ENCODE measurements around the gene SLC4A2. TPM values are rescaled to one million over a fixed set of nuclear protein-coding genes. Genes with fewer than 3 reads are reported as not detected.

The SLC4A2 gene
- total RNA-seq, 1 experiment from 2014 or later: 249 TPM

DNA sequence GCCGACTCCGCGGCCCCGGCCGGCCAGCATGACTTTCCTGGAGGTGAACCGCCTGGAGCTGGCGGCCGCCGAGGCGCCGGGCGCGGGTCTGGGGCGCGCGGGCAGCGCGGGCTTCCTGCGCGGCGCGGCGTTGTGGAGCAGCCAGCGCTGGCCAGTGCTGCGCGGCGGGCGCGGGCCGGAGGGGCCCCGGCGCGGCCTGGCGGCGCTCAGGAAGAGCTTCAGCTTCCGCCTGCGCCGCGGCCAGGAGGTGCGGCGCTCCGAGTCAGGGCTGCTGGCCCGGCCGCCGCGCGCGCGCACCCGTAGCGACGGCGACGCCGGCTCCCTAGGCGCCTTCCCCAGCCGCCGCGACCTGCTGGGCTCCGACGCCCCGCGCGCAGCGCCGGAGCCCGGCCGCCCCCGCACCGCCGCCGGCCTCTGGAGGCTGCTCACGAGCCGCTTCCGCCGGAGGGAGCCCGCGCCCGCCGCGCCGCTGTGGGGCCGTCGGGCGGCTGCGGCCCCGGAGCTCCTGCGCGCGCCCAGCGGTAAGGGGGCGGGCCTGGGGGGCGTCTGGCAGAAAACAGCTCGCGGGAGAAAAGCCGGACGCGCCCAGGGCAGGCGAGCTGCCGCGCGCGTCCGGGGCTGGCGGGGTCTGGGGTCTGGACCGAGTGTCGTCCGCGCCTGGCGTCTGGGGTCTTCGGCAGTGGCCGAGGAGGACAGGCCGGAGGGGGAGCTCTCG lies 55.9 kb downstream of the SLC4A2 start:
- intact Hi-C loops (cut with micrococcal nuclease; ENCODE audit: unreplicated experiment): no loop called here
- no TSS peak for BruUV-seq (replicated peaks)
- H3K4me1 ChIP-seq: peaks cover 46% of the 10 kb centered on the region
- no peaks in the 10 kb centered on the region; the same call in 1 of the 2 replicates for H3K36me3 ChIP-seq (ENCODE audit: control insufficient read depth, insufficient read depth, low read length)
- CTCF ChIA-PET: interaction anchor here (0.6 kb wide), 1 partner anchor 52 kb away, joined by 3 read pairs; no protein-coding TSS in a partner anchor
- Mint-ChIP-seq H3K27ac (ENCODE audit: unreplicated experiment) (peak overlapping the region; percentile 59), H3K4me3 (ENCODE audit: unreplicated experiment) (no peak overlapping the region), H3K36me3 (ENCODE audit: insufficient read depth, unreplicated experiment) (peaks cover 11% of the 10 kb centered on the region), H3K27me3 (ENCODE audit: insufficient read depth, unreplicated experiment) (no peaks in the 10 kb centered on the region), H3K9me3 (ENCODE audit: unreplicated experiment) (no peaks in the 10 kb centered on the region), H3K4me1 (ENCODE audit: low read depth, unreplicated experiment) (peaks cover 28% of the 10 kb centered on the region)
- no peaks in the 10 kb centered on the region for H3K27me3 ChIP-seq (replicated peaks; ENCODE audit: control insufficient read depth, insufficient read depth, low read length)
- DNase-seq: no peak
- POLR2A ChIA-PET: no interaction called here
- no peak overlapping the region for H3K4me3 ChIP-seq (ENCODE audit: low read depth, low read length)
- TF ChIP-seq, protein P1, sequence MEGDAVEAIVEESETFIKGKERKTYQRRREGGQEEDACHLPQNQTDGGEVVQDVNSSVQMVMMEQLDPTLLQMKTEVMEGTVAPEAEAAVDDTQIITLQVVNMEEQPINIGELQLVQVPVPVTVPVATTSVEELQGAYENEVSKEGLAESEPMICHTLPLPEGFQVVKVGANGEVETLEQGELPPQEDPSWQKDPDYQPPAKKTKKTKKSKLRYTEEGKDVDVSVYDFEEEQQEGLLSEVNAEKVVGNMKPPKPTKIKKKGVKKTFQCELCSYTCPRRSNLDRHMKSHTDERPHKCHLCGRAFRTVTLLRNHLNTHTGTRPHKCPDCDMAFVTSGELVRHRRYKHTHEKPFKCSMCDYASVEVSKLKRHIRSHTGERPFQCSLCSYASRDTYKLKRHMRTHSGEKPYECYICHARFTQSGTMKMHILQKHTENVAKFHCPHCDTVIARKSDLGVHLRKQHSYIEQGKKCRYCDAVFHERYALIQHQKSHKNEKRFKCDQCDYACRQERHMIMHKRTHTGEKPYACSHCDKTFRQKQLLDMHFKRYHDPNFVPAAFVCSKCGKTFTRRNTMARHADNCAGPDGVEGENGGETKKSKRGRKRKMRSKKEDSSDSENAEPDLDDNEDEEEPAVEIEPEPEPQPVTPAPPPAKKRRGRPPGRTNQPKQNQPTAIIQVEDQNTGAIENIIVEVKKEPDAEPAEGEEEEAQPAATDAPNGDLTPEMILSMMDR (IDR thresholded peaks at IDR 0.05; ENCODE audit: insufficient read depth in 1 of 2, low read depth in 1 of 2, low read length in 1 of 2, severe bottlenecking in 1 of 2, unreplicated experiment in 1 of 2): no peak
- H3K9me3 ChIP-seq: no peaks in the 10 kb centered on the region

DNA sequence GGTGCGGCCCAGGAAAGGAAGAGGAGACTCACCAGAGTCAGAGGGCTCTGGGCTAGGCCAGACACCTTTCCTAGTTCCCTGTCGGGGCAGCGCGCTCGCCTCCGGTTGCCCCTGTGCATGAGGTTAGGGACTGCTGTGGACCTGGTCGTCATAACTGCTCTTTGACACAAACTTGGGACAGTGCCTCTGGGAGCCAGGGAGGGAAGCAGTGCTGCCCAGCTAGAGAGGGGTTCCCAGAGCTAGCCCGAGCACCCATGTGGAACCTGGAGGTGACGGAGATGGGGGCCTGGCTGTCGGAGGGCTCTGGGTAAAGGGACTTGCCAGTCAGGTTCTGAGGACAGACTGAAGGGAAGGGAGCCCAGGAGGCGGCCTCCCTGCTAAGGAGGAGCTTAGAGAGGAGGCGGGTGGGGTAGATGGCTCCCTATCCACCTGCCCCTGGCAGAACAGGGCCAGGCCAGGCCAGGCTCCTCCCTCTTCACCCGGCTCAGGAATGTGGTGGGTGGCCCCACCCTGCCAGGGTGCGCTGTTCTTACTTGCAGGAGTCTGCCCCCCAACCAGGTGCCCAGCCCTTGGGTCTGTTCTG lies 56.5 kb downstream of the SLC4A2 start:
- Histone ChIP-seq H3K36me3 (ENCODE audit: control insufficient read depth, insufficient read depth, low read length) (no peaks in the 10 kb centered on the region; the same call in 1 of the 2 replicates), H3K4me3 (ENCODE audit: low read depth, low read length) (no peak overlapping the region), H3K4me1 (peaks cover 44% of the 10 kb centered on the region), H3K27me3 (replicated peaks; ENCODE audit: control insufficient read depth, insufficient read depth, low read length) (no peaks in the 10 kb centered on the region), H3K9me3 (no peaks in the 10 kb centered on the region)
- H3K4me3 Mint-ChIP-seq (ENCODE audit: unreplicated experiment): no peak overlapping the region
- H3K27ac Mint-ChIP-seq (ENCODE audit: unreplicated experiment): peak overlapping the region; percentile 59
- H3K9me3 Mint-ChIP-seq (ENCODE audit: unreplicated experiment): no peaks in the 10 kb centered on the region
- no peak for DNase-seq
- TF ChIP-seq, protein P1 (IDR thresholded peaks at IDR 0.05; ENCODE audit: insufficient read depth in 1 of 2, low read depth in 1 of 2, low read length in 1 of 2, severe bottlenecking in 1 of 2, unreplicated experiment in 1 of 2): no peak
- POLR2A ChIA-PET: no interaction called here
- H3K36me3 Mint-ChIP-seq (ENCODE audit: insufficient read depth, unreplicated experiment): peaks cover 12% of the 10 kb centered on the region
- peaks cover 21% of the 10 kb centered on the region for H3K4me1 Mint-ChIP-seq (ENCODE audit: low read depth, unreplicated experiment)
- intact Hi-C loops (cut with micrococcal nuclease; ENCODE audit: unreplicated experiment): no loop called here
- H3K27me3 Mint-ChIP-seq (ENCODE audit: insufficient read depth, unreplicated experiment): no peaks in the 10 kb centered on the region
- CTCF ChIA-PET: interaction anchor here (0.6 kb wide), 1 partner anchor 53 kb away, joined by 3 read pairs; no protein-coding TSS in a partner anchor
- BruUV-seq (replicated peaks): no TSS peak

DNA sequence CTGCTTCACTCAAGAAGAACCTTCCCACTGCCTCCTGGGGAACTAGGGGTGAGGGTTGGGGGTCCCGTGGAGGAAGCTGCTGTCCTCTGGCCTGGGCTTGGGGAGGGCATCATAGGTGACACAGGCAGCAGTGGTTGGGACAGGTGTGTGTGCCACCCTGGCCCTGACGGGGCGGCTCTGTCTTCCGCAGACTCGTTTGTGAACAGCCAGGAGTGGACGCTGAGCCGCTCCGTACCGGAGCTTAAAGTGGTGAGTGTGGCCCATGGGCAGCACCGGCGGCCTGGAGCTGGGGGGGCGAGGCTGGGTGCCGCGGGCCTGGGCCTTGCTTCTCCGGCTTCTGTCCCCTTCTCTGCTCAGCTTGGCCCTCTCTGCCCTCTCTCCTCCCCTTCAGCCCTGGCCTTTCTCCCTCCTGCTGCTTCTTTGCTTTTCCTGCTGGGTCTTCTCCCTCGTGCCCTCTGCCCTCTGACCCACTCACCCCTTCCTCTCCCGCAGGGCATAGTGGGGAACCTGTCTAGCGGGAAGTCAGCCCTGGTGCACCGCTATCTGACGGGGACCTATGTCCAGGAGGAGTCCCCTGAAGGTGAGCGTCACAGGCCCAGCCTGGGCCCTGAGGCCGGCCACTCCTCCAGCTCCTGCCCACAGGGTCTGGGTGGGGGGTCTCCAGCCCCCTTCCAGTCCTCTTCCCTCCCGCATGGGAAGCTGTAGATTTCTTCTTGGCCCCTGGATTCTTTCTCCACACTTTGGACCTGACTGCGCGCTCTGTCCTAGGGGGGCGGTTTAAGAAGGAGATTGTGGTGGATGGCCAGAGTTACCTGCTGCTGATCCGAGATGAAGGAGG lies 57.4 kb downstream of the SLC4A2 start:
- peaks cover 21% of the 10 kb centered on the region for H3K36me3 Mint-ChIP-seq (ENCODE audit: insufficient read depth, unreplicated experiment)
- ChIA-PET POLR2A (no interaction called here), CTCF (interaction anchor here (1.5 kb wide), 1 partner anchor 54 kb away, joined by 9 read pairs; no protein-coding TSS in a partner anchor)
- Histone ChIP-seq H3K27me3 (replicated peaks; ENCODE audit: control insufficient read depth, insufficient read depth, low read length) (no peaks in the 10 kb centered on the region), H3K4me1 (peaks cover 35% of the 10 kb centered on the region), H3K4me3 (ENCODE audit: low read depth, low read length) (no peak overlapping the region), H3K9me3 (no peaks in the 10 kb centered on the region), H3K36me3 (ENCODE audit: control insufficient read depth, insufficient read depth, low read length) (no peaks in the 10 kb centered on the region; the same call in 1 of the 2 replicates)
- no peaks in the 10 kb centered on the region for H3K9me3 Mint-ChIP-seq (ENCODE audit: unreplicated experiment)
- H3K27me3 Mint-ChIP-seq (ENCODE audit: insufficient read depth, unreplicated experiment): no peaks in the 10 kb centered on the region
- no peak for DNase-seq
- H3K4me3 Mint-ChIP-seq (ENCODE audit: unreplicated experiment): no peak overlapping the region
- peaks cover 19% of the 10 kb centered on the region for H3K4me1 Mint-ChIP-seq (ENCODE audit: low read depth, unreplicated experiment)
- TF ChIP-seq, protein P1 (IDR thresholded peaks at IDR 0.05; ENCODE audit: insufficient read depth in 1 of 2, low read depth in 1 of 2, low read length in 1 of 2, severe bottlenecking in 1 of 2, unreplicated experiment in 1 of 2): no peak
- peak overlapping the region; percentile 42 for H3K27ac Mint-ChIP-seq (ENCODE audit: unreplicated experiment)
- BruUV-seq (replicated peaks): no TSS peak
- intact Hi-C loops (cut with micrococcal nuclease; ENCODE audit: unreplicated experiment): no loop called here

Measured in Caco-2 (cell line).